Upper lobe of left lung (tissue), 4 donors: ENCODE results near the gene C2orf49.

Experiments
- POLR2A ChIP-seq, 4 donors: fragments of 450-650 bp; IDR thresholded peaks; one replicate each; pipeline ENCODE4 v1.5.1; 2016 to 2017; ENCODE audit warnings: antibody characterized with exemption in 4 of 4, mild to moderate bottlenecking in 2 of 4
- POLR2AphosphoS5 ChIP-seq, 2 donors: sonication (generic); formaldehyde crosslinking; IDR thresholded peaks; one replicate each; pipeline ENCODE4 v1.5.1; 2017; ENCODE audit warnings: antibody characterized with exemption in 2 of 2
- TF ChIP-seq, protein P1 (sequence below), 6 experiments: fragments of 450-650 bp in 4 of 6; fragments of 200-600 bp in 2 of 6; sonication (generic) in 2 of 6; IDR thresholded peaks; one replicate each; pipeline ENCODE4 v1.5.1; 2016 to 2019; ENCODE audit warnings: antibody characterized with exemption in 6 of 6

DNA sequence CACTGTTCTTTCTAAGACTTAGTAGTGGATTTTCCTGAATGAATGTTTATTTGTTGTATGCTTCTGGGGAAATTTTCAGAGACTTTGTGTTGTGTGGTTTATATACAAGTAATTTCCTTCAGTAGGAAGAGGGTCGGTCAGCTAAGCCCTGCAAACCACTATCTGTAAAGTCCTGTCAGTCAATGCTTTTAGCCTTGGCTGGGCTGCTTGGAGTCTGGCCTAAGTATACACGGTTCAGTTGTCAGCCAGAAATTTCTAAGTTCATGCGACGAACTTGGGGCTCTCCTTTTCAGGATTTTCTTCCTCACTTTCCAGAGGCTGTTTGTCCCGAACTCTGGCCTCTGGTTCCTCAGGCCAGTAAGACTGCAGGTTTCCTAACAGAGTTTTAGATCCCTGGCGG is 21.3 kb downstream of the C2orf49 start:
- TF ChIP-seq, protein P1, sequence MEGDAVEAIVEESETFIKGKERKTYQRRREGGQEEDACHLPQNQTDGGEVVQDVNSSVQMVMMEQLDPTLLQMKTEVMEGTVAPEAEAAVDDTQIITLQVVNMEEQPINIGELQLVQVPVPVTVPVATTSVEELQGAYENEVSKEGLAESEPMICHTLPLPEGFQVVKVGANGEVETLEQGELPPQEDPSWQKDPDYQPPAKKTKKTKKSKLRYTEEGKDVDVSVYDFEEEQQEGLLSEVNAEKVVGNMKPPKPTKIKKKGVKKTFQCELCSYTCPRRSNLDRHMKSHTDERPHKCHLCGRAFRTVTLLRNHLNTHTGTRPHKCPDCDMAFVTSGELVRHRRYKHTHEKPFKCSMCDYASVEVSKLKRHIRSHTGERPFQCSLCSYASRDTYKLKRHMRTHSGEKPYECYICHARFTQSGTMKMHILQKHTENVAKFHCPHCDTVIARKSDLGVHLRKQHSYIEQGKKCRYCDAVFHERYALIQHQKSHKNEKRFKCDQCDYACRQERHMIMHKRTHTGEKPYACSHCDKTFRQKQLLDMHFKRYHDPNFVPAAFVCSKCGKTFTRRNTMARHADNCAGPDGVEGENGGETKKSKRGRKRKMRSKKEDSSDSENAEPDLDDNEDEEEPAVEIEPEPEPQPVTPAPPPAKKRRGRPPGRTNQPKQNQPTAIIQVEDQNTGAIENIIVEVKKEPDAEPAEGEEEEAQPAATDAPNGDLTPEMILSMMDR (IDR thresholded peaks at IDR 0.05) = no peak
- TF ChIP-seq POLR2AphosphoS5 (IDR thresholded peaks at IDR 0.05) (no peak), POLR2A (IDR thresholded peaks at IDR 0.05) (no peak)
